ENCODE data around the gene STRA6. TPM values are rescaled to one million over a fixed set of nuclear protein-coding genes. Genes with fewer than 3 reads are reported as not detected.

Gene STRA6
- polyA plus RNA-seq, 1 of the 3 experiments (the other 2 are of a cell fraction) = 27.9 TPM

DNA sequence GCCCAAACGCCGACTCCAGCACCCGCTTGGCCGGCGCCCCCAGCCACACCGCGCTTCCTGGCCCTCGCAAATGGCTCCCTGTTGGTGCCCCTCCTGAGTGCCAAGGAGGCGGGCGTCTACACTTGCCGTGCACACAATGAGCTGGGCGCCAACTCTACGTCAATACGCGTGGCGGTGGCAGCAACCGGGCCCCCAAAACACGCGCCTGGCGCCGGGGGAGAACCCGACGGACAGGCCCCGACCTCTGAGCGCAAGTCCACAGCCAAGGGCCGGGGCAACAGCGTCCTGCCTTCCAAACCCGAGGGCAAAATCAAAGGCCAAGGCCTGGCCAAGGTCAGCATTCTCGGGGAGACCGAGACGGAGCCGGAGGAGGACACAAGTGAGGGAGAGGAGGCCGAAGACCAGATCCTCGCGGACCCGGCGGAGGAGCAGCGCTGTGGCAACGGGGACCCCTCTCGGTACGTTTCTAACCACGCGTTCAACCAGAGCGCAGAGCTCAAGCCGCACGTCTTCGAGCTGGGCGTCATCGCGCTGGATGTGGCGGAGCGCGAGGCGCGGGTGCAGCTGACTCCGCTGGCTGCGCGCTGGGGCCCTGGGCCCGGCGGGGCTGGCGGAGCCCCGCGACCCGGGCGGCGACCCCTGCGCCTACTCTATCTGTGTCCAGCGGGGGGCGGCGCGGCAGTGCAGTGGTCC lies 68.7 kb downstream of the STRA6 start (continued):
- no peak for TF ChIP-seq USF1 (IDR thresholded peaks at IDR 0.05; ENCODE audit: borderline replicate concordance, low read depth)
- no peak for TF ChIP-seq GATA2 (CRISPR knock-in tag; IDR thresholded peaks at IDR 0.05)

- CTCF ChIA-PET = interaction anchor here (0.6 to 2.4 kb wide), 5 partner anchors 69 to 175 kb away, joined by 3 to 16 read pairs (median 3); no protein-coding TSS in a partner anchor
- H4K20me1 ChIP-seq (ENCODE audit: insufficient read depth) = no peaks in the 10 kb centered on the region
- H3K9me3 ChIP-seq = no peaks in the 10 kb centered on the region
- peaks cover 10 to 36% of the 10 kb centered on the region in 2 experiments; a peak in 3 of 4 replicates for H3K4me1 ChIP-seq (ENCODE audit: control insufficient read depth in 1 of 2, insufficient read depth in 2 of 2, low read depth in 1 of 2, low read length in 1 of 2)
- H3K9me2 ChIP-seq = no peaks in the 10 kb centered on the region
- no peaks in the 10 kb centered on the region for H3K36me3 ChIP-seq (replicated peaks in 1 of 2; ENCODE audit: control insufficient read depth in 1 of 2, insufficient read depth in 2 of 2, low read length in 1 of 2)
- 97% methylated on average over 75 of the region's 90 CpGs for WGBS (ENCODE audit: low lambda C conversion rate)
- no peak overlapping the region for H3K27ac ChIP-seq (ENCODE audit: low read depth in 2 of 2, low read length in 1 of 2)
- no peak for DNase-seq
- no peak overlapping the region for H2AFZ ChIP-seq (ENCODE audit: low read depth)
- H3K4me3 ChIP-seq (ENCODE audit: low read depth in 2 of 2, low read length in 1 of 2) = no peak overlapping the region
- no peak for TF ChIP-seq SMC3 (IDR thresholded peaks at IDR 0.05; ENCODE audit: low read depth, low read length)
- no peak for TF ChIP-seq CHD2 (IDR thresholded peaks at IDR 0.05; ENCODE audit: low read length, partially characterized antibody)
- TF ChIP-seq, protein P1, sequence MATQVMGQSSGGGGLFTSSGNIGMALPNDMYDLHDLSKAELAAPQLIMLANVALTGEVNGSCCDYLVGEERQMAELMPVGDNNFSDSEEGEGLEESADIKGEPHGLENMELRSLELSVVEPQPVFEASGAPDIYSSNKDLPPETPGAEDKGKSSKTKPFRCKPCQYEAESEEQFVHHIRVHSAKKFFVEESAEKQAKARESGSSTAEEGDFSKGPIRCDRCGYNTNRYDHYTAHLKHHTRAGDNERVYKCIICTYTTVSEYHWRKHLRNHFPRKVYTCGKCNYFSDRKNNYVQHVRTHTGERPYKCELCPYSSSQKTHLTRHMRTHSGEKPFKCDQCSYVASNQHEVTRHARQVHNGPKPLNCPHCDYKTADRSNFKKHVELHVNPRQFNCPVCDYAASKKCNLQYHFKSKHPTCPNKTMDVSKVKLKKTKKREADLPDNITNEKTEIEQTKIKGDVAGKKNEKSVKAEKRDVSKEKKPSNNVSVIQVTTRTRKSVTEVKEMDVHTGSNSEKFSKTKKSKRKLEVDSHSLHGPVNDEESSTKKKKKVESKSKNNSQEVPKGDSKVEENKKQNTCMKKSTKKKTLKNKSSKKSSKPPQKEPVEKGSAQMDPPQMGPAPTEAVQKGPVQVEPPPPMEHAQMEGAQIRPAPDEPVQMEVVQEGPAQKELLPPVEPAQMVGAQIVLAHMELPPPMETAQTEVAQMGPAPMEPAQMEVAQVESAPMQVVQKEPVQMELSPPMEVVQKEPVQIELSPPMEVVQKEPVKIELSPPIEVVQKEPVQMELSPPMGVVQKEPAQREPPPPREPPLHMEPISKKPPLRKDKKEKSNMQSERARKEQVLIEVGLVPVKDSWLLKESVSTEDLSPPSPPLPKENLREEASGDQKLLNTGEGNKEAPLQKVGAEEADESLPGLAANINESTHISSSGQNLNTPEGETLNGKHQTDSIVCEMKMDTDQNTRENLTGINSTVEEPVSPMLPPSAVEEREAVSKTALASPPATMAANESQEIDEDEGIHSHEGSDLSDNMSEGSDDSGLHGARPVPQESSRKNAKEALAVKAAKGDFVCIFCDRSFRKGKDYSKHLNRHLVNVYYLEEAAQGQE (IDR thresholded peaks at IDR 0.05; ENCODE audit: low read depth, low read length) = no peak
- TF ChIP-seq GATA2 (CRISPR knock-in tag; IDR thresholded peaks at IDR 0.05) = no peak
- TF ChIP-seq USF2 (IDR thresholded peaks at IDR 0.05; ENCODE audit: borderline replicate concordance, low read depth, low read length) = no peak
- no peak for TF ChIP-seq EP300 (IDR thresholded peaks at IDR 0.05; ENCODE audit: borderline replicate concordance in 1 of 2, low read depth in 1 of 2, low read length in 1 of 2)
- TF ChIP-seq FOXM1 (IDR thresholded peaks at IDR 0.05; ENCODE audit: low read depth) = no peak
- no peak for TF ChIP-seq NFIC (IDR thresholded peaks at IDR 0.05; ENCODE audit: borderline replicate concordance)
- no peak for TF ChIP-seq POLR2AphosphoS5 (IDR thresholded peaks at IDR 0.05; ENCODE audit: low read depth, low read length)
- TF ChIP-seq GABPA (IDR thresholded peaks at IDR 0.05; ENCODE audit: low read depth) = no peak
- POLR2A ChIA-PET = no interaction called here
- H3F3A ChIP-seq (replicated peaks; ENCODE audit: insufficient read depth) = peaks cover 6% of the 10 kb centered on the region
- H3K79me2 ChIP-seq (ENCODE audit: insufficient read depth) = no peaks in the 10 kb centered on the region
- H3K4me2 ChIP-seq = no peak overlapping the region
- peaks cover 31% of the 10 kb centered on the region for H3K27me3 ChIP-seq (ENCODE audit: insufficient read depth)
- H3K9ac ChIP-seq = no peak overlapping the region
These were observed 69.6 kb downstream of the STRA6 start for GRCh38 chr15:74132681-74133651.
